Endodermal cell (in vitro differentiated cells): Measurements from ENCODE around the gene ILDR1. TPM values are rescaled to one million over a fixed set of nuclear protein-coding genes. Genes with fewer than 3 reads are reported as not detected.

Source experiments
- DNase-seq: peaks from one replicate; pipeline ENCODE4 v3.0.0-alpha.2; 2017
- H3K27ac ChIP-seq: 2 replicates; pipeline ENCODE4 v1.5.1; 2013; ENCODE audit warnings: mild to moderate bottlenecking, low read depth, low read length, moderate library complexity
- H3K27me3 ChIP-seq: 2 replicates; pipeline ENCODE4 v1.6.1; 2013; ENCODE audit warnings: mild to moderate bottlenecking, low read length, moderate library complexity; ENCODE audit not compliant: insufficient read depth, control insufficient read depth, poor library complexity, severe bottlenecking
- H3K36me3 ChIP-seq: 2 replicates; pipeline ENCODE4 v1.7.0; 2013; ENCODE audit warnings: mild to moderate bottlenecking, low read length, moderate library complexity; ENCODE audit not compliant: control insufficient read depth, insufficient read depth
- H3K4me1 ChIP-seq: one replicate; pipeline ENCODE4 v1.7.0; 2013; ENCODE audit warnings: low read length; ENCODE audit not compliant: control insufficient read depth, insufficient read depth
- H3K4me3 ChIP-seq: 2 replicates; pipeline ENCODE4 v1.5.1; 2013; ENCODE audit warnings: mild to moderate bottlenecking, low read length, moderate library complexity
- H3K9ac ChIP-seq: 2 replicates; pipeline ENCODE4 v1.6.1; 2013; ENCODE audit warnings: mild to moderate bottlenecking, low read length, moderate library complexity; ENCODE audit not compliant: poor library complexity, severe bottlenecking; ENCODE audit errors: extremely low read depth
- H3K9me3 ChIP-seq: 2 replicates; pipeline ENCODE4 v1.6.1; 2013; ENCODE audit warnings: mild to moderate bottlenecking, low read length, moderate library complexity; ENCODE audit not compliant: control insufficient read depth
- H3K27ac Mint-ChIP-seq: 2 replicates; pipeline ENCODE4 v1.8.0; 2020; ENCODE audit warnings: mixed read lengths
- H3K27me3 Mint-ChIP-seq: 2 replicates; pipeline ENCODE4 v1.8.0; 2021; ENCODE audit warnings: mild to moderate bottlenecking, mixed read lengths; ENCODE audit not compliant: insufficient read depth
- H3K36me3 Mint-ChIP-seq: 2 replicates; pipeline ENCODE4 v1.8.0; 2020; ENCODE audit warnings: low read depth, mixed read lengths
- H3K4me1 Mint-ChIP-seq: 2 replicates; pipeline ENCODE4 v1.8.0; 2020; ENCODE audit warnings: mixed read lengths
- H3K4me3 Mint-ChIP-seq: 2 replicates; pipeline ENCODE4 v1.8.0; 2020; ENCODE audit warnings: mild to moderate bottlenecking, moderate library complexity, mixed read lengths
- H3K9me3 Mint-ChIP-seq: 2 replicates; pipeline ENCODE4 v1.8.0; 2020; ENCODE audit warnings: mild to moderate bottlenecking, mixed read lengths
- WGBS, 2 experiments: methylation state at CpG; one replicate each; pipeline versions ENCODE4 v1.1.5 to v1.1.7; 2013; ENCODE audit warnings: missing lambda C conversion rate in 2 of 2, mixed read lengths in 1 of 2; ENCODE audit not compliant: insufficient coverage in 1 of 2, insufficient read length in 1 of 2; 5-methylcytosine and 5-hydroxymethylcytosine counted together
- total RNA-seq, 2 donors: library from RNA; stranded (reverse); fragmentation: NEBNext Ultra II Directional in 1 of 2; extraction: Animal tissue kit (Norgen Biotek cat#: 25700) in 1 of 2; gene quantifications; 2 replicates in 1 of 2; 3 replicates in 1 of 2; pipeline ENCODE4 v1.2.1, GENCODE V29; 2021
- TF ChIP-seq, protein P1 (sequence below): fragments of 200-600 bp; sonication (generic); conservative IDR thresholded peaks from 2 replicates; pipeline ENCODE4 v1.5.0; 2021; ENCODE audit warnings: antibody characterized with exemption, mild to moderate bottlenecking

ILDR1 gene
- total RNA-seq, 2 donors from 2014 or later = 2.0 to 3.6 TPM

DNA sequence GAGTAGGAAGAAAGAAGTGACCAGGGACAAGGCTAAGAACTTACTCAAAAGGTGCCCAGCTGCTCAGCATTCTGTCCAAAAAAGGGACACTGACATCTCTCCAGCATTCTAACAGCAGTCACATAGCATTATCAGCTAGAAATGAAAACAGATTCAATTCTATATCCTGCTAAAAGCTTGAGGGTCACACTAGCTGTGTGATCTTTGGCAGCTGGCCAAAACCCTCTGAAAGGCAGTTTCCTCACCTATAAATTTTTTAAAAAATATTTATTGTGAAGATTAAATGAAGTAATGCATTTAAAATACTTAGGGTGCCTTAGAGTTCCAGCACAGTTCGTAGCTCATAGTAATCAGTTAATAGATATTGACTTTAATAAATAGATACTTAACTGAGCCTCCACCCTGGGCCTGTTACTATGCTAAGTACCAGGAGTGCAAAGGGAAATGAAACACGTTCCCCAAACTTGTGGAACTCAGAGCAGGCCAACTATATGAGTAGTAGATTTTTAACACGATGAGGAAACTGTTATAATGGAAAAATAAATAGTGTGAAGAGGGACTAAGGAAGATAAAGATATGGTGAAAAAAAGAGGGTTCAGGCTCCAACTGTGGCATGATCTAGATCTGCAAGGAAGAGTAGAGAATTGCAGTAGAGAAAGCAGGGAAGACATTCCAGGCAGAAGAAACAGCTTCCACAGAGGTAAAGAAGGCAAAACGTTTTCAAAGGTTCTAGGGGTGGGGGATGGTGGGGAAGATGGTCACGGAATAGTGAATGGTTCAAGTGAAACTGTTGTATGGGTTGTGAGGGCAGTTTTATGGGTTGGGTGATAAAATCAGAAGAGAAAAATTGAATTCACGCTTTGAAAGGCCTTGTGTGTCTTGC is 44.5 kb upstream of the ILDR1 start:
- DNase-seq = no peak
- H3K9me3 Mint-ChIP-seq = peaks cover 5% of the 10 kb centered on the region
- H3K36me3 Mint-ChIP-seq = no peaks in the 10 kb centered on the region
- WGBS, 2 experiments = 73 to 78% methylated on average over 5 to 6 of the region's 6 CpGs
- H3K4me1 Mint-ChIP-seq = peaks cover 9% of the 10 kb centered on the region
- no peaks in the 10 kb centered on the region for H3K27me3 Mint-ChIP-seq
- no peaks in the 10 kb centered on the region for H3K36me3 ChIP-seq
- H3K9me3 ChIP-seq = peaks cover 6% of the 10 kb centered on the region
- H3K27ac Mint-ChIP-seq = no peak overlapping the region
- H3K4me3 ChIP-seq = no peak overlapping the region
- H3K9ac ChIP-seq = no peak overlapping the region
- no peak overlapping the region for H3K4me3 Mint-ChIP-seq
- H3K27ac ChIP-seq = no peak overlapping the region
- H3K4me1 ChIP-seq = no peaks in the 10 kb centered on the region
- TF ChIP-seq, protein P1, sequence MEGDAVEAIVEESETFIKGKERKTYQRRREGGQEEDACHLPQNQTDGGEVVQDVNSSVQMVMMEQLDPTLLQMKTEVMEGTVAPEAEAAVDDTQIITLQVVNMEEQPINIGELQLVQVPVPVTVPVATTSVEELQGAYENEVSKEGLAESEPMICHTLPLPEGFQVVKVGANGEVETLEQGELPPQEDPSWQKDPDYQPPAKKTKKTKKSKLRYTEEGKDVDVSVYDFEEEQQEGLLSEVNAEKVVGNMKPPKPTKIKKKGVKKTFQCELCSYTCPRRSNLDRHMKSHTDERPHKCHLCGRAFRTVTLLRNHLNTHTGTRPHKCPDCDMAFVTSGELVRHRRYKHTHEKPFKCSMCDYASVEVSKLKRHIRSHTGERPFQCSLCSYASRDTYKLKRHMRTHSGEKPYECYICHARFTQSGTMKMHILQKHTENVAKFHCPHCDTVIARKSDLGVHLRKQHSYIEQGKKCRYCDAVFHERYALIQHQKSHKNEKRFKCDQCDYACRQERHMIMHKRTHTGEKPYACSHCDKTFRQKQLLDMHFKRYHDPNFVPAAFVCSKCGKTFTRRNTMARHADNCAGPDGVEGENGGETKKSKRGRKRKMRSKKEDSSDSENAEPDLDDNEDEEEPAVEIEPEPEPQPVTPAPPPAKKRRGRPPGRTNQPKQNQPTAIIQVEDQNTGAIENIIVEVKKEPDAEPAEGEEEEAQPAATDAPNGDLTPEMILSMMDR = no peak
- no peaks in the 10 kb centered on the region for H3K27me3 ChIP-seq

GRCh38 chr3:122064326-122064725 is 42.3 kb upstream of the ILDR1 start:
- peaks cover 9% of the 10 kb centered on the region for H3K4me1 Mint-ChIP-seq
- Histone ChIP-seq H3K27ac (no peak overlapping the region), H3K36me3 (no peaks in the 10 kb centered on the region), H3K9ac (no peak overlapping the region), H3K4me3 (no peak overlapping the region), H3K9me3 (no peaks in the 10 kb centered on the region), H3K4me1 (no peaks in the 10 kb centered on the region), H3K27me3 (no peaks in the 10 kb centered on the region)
- H3K27ac Mint-ChIP-seq = no peak overlapping the region
- DNase-seq = no peak
- TF ChIP-seq, protein P1 = no peak
- no peak overlapping the region for H3K4me3 Mint-ChIP-seq
- 94 to 100% methylated on average over 3 to 4 of the region's 4 CpGs for WGBS, 2 experiments
- no peaks in the 10 kb centered on the region for H3K27me3 Mint-ChIP-seq
- no peaks in the 10 kb centered on the region for H3K36me3 Mint-ChIP-seq
- H3K9me3 Mint-ChIP-seq = no peaks in the 10 kb centered on the region

GRCh38 chr3:122063908-122064307 is 41.9 kb upstream of the ILDR1 start:
- no peak overlapping the region for H3K27ac ChIP-seq
- H3K4me1 Mint-ChIP-seq = peaks cover 9% of the 10 kb centered on the region
- no peaks in the 10 kb centered on the region for H3K4me1 ChIP-seq
- H3K4me3 Mint-ChIP-seq = no peak overlapping the region
- TF ChIP-seq, protein P1 = no peak
- no peaks in the 10 kb centered on the region for H3K36me3 ChIP-seq
- no peaks in the 10 kb centered on the region for H3K36me3 Mint-ChIP-seq
- H3K27me3 ChIP-seq = no peaks in the 10 kb centered on the region
- no peaks in the 10 kb centered on the region for H3K27me3 Mint-ChIP-seq
- H3K9me3 Mint-ChIP-seq = no peaks in the 10 kb centered on the region
- no peak overlapping the region for H3K9ac ChIP-seq
- H3K9me3 ChIP-seq = no peaks in the 10 kb centered on the region
- H3K4me3 ChIP-seq = no peak overlapping the region
- DNase-seq = no peak
- no peak overlapping the region for H3K27ac Mint-ChIP-seq
- WGBS, 2 experiments = 89% methylated on average over 1 of the region's 1 CpG; no CpG with 5 or more reads in 1 of the 2 experiments
